H1 (cell line): ENCODE results near the gene EGR1. TPM values are rescaled to one million over a fixed set of nuclear protein-coding genes. Genes with fewer than 3 reads are reported as not detected.

Experiments used
- CTCF ChIA-PET: fragments of 300-600 bp; sonication (Branson Sonifier 250); formaldehyde crosslinking; loops from one replicate; lab custom pipeline; 2021; ENCODE audit not compliant: partially characterized antibody; lab: Charles Lee
- POLR2A ChIA-PET: fragments of 300-600 bp; sonication (Branson Sonifier 250); formaldehyde crosslinking; loops from one replicate; lab custom pipeline; 2021; ENCODE audit warnings: inconsistent platforms; ENCODE audit not compliant: partially characterized antibody; lab: Charles Lee
- DNase-seq, 2 experiments: peaks; one replicate each; pipeline versions ENCODE4 v3.0.0 to v3.0.0-alpha.2; 2010 to 2022; ENCODE audit warnings: low spot score in 2 of 2, low read depth in 1 of 2, mixed read lengths in 1 of 2
- FAIRE-seq: peaks from 2 replicates; lab custom pipeline; 2011; peaks lifted over from hg19 to GRCh38; lab: Jason Lieb, UNC
- H2AFZ ChIP-seq: 2 replicates; pipeline ENCODE4 v1.8.1; 2012; ENCODE audit warnings: low read length, inconsistent platforms
- H2AK5ac ChIP-seq: 2 replicates; pipeline ENCODE4 v1.6.1; 2013; ENCODE audit warnings: low read depth, low read length
- H2BK120ac ChIP-seq: replicated peaks from 2 replicates; pipeline ENCODE3; 2013; ENCODE audit warnings: low read depth, low read length, inconsistent platforms
- H2BK12ac ChIP-seq: 2 replicates; pipeline ENCODE4 v1.6.1; 2013; ENCODE audit warnings: low read depth, low read length
- H2BK15ac ChIP-seq: 2 replicates; pipeline ENCODE4 v1.6.1; 2013; ENCODE audit warnings: low read length
- H2BK20ac ChIP-seq: 2 replicates; pipeline ENCODE4 v1.6.1; 2013; ENCODE audit warnings: low read length
- H2BK5ac ChIP-seq: 2 replicates; pipeline ENCODE4 v1.6.1; 2013; ENCODE audit warnings: low read depth, low read length
- H3K14ac ChIP-seq: 2 replicates; pipeline ENCODE4 v1.6.1; 2013; ENCODE audit warnings: inconsistent platforms; ENCODE audit not compliant: insufficient read length
- H3K18ac ChIP-seq: 2 replicates; pipeline ENCODE4 v1.6.1; 2013; ENCODE audit warnings: low read length; ENCODE audit errors: extremely low read depth
- H3K23ac ChIP-seq: 2 replicates; pipeline ENCODE4 v1.6.1; 2013; ENCODE audit warnings: inconsistent platforms; ENCODE audit not compliant: insufficient read length
- H3K23me2 ChIP-seq: 2 replicates; pipeline ENCODE4 v1.6.1; 2013; ENCODE audit warnings: low read depth, low read length
- H3K27ac ChIP-seq: 2 replicates; pipeline ENCODE4 v1.6.1; 2011; ENCODE audit warnings: low read depth, low read length, inconsistent platforms
- H3K27me3 ChIP-seq, 4 experiments: replicated peaks in 1 of 4; 1 replicate in 1 of 4; 2 replicates in 3 of 4; pipeline versions ENCODE4 v1.6.1 to v1.8.1; 2011 to 2013; ENCODE audit warnings: low read length in 3 of 4, mild to moderate bottlenecking in 3 of 4, inconsistent platforms in 2 of 4, mixed read lengths in 2 of 4, moderate library complexity in 1 of 4; ENCODE audit not compliant: control insufficient read depth in 3 of 4, insufficient read depth in 3 of 4; ENCODE audit errors: extremely low read depth in 1 of 4
- H3K36me3 ChIP-seq, 4 experiments: 2 replicates each; pipeline versions ENCODE4 v1.6.1 to v1.8.1; 2011 to 2013; ENCODE audit warnings: mild to moderate bottlenecking in 4 of 4, low read length in 3 of 4, moderate library complexity in 2 of 4, control low read depth in 1 of 4, inconsistent platforms in 1 of 4; ENCODE audit not compliant: insufficient read depth in 4 of 4, control insufficient read depth in 2 of 4
- H3K4ac ChIP-seq: replicated peaks from 2 replicates; pipeline ENCODE3; 2013; ENCODE audit warnings: low read length, low read depth, mixed read lengths, inconsistent platforms; ENCODE audit not compliant: insufficient read length
- H3K4me1 ChIP-seq, 4 experiments: replicated peaks in 1 of 4; 1 replicate in 1 of 4; 2 replicates in 3 of 4; pipeline versions ENCODE4 v1.6.1 to v1.8.1; 2011 to 2013; ENCODE audit warnings: low read length in 3 of 4, inconsistent platforms in 2 of 4, mixed read lengths in 1 of 4; ENCODE audit not compliant: insufficient read depth in 4 of 4, control insufficient read depth in 3 of 4
- H3K4me2 ChIP-seq, 2 experiments: 2 replicates each; pipeline versions ENCODE4 v1.6.1 to v1.8.1; 2011 to 2013; ENCODE audit warnings: low read depth in 2 of 2, low read length in 2 of 2, control low read depth in 1 of 2, inconsistent platforms in 1 of 2, mild to moderate bottlenecking in 1 of 2; ENCODE audit not compliant: insufficient read depth in 1 of 2
- H3K4me3 ChIP-seq, 4 experiments: fragments of 200-600, 300-600 bp in 1 of 4; sonication (generic), shearing (Covaris generic), sonication (Bioruptor Twin) in 1 of 4; 2 replicates each; pipeline versions ENCODE4 v1.5.1 to v1.8.1; 2011 to 2016; ENCODE audit warnings: low read length in 4 of 4, low read depth in 3 of 4, control low read depth in 2 of 4, inconsistent platforms in 2 of 4, mild to moderate bottlenecking in 2 of 4, mixed read lengths in 1 of 4, moderate library complexity in 1 of 4; ENCODE audit not compliant: insufficient read depth in 2 of 4; ENCODE audit errors: extremely low read depth in 1 of 4
- H3K56ac ChIP-seq: replicated peaks from 2 replicates; pipeline ENCODE3; 2013; ENCODE audit warnings: low read depth, mild to moderate bottlenecking, mixed read lengths, low read length, inconsistent platforms; ENCODE audit not compliant: insufficient read length
- H3K79me1 ChIP-seq: 2 replicates; pipeline ENCODE4 v1.6.1; 2013; ENCODE audit warnings: low read depth, low read length, control low read depth
- H3K79me2 ChIP-seq, 2 experiments: 2 replicates each; pipeline versions ENCODE4 v1.6.1 to v1.8.1; 2012 to 2013; ENCODE audit warnings: low read length in 2 of 2, mild to moderate bottlenecking in 2 of 2, inconsistent platforms in 1 of 2; ENCODE audit not compliant: insufficient read depth in 2 of 2, control insufficient read depth in 1 of 2
- H3K9ac ChIP-seq, 4 experiments: replicated peaks in 1 of 4; 1 replicate in 1 of 4; 2 replicates in 3 of 4; pipeline versions ENCODE4 v1.6.1 to v1.8.1; 2011 to 2013; ENCODE audit warnings: low read depth in 3 of 4, low read length in 3 of 4, control low read depth in 2 of 4, mild to moderate bottlenecking in 2 of 4, moderate library complexity in 2 of 4, inconsistent platforms in 1 of 4; ENCODE audit errors: extremely low read depth in 1 of 4
- H3K9me3 ChIP-seq, 2 experiments: 2 replicates each; pipeline versions ENCODE4 v1.6.1 to v1.8.1; 2012 to 2013; ENCODE audit warnings: mild to moderate bottlenecking in 2 of 2, moderate library complexity in 2 of 2, control low read depth in 1 of 2, inconsistent platforms in 1 of 2, low read depth in 1 of 2, low read length in 1 of 2, mixed read lengths in 1 of 2; ENCODE audit not compliant: insufficient read depth in 2 of 2
- H4K20me1 ChIP-seq, 2 experiments: replicated peaks in 1 of 2; 2 replicates each; pipeline versions ENCODE3 to v1.8.1; 2011 to 2013; ENCODE audit warnings: inconsistent platforms in 2 of 2, low read length in 2 of 2, mild to moderate bottlenecking in 1 of 2; ENCODE audit not compliant: insufficient read depth in 2 of 2, control insufficient read depth in 1 of 2
- H4K5ac ChIP-seq: 2 replicates; pipeline ENCODE4 v1.6.1; 2013; ENCODE audit warnings: low read length, low read depth, mixed read lengths, inconsistent platforms; ENCODE audit not compliant: insufficient read length
- H4K8ac ChIP-seq: 2 replicates; pipeline ENCODE4 v1.8.0; 2013; ENCODE audit warnings: mild to moderate bottlenecking, moderate library complexity, low read length, inconsistent platforms; ENCODE audit not compliant: insufficient read depth; ENCODE audit errors: extremely low read depth
- H4K91ac ChIP-seq: replicated peaks from 2 replicates; pipeline ENCODE3; 2013; ENCODE audit warnings: low read length, mixed read lengths, inconsistent platforms; ENCODE audit not compliant: insufficient read length
- FOSL1 ChIP-seq: IDR thresholded peaks from 2 replicates; pipeline ENCODE4 v1.6.1; 2011; ENCODE audit warnings: mild to moderate bottlenecking, low read depth, low read length, moderate library complexity; ENCODE audit not compliant: insufficient read depth
- SIRT6 ChIP-seq: IDR thresholded peaks from one replicate; pipeline ENCODE4 v1.7.1; 2012; ENCODE audit warnings: low read length, inconsistent platforms
- TBP ChIP-seq: IDR thresholded peaks from 2 replicates; pipeline ENCODE4 v1.6.1; 2011; ENCODE audit warnings: low read depth, low read length, improper control_type of control experiment
- WGBS, 2 experiments: shearing (Covaris generic) in 1 of 2; methylation state at CpG; one replicate each; pipeline versions ENCODE4 v1.1.6 to v1.1.7; 2013 to 2015; ENCODE audit warnings: low lambda C conversion rate in 2 of 2, mixed read lengths in 2 of 2, inconsistent platforms in 1 of 2, low coverage in 1 of 2, missing lambda C conversion rate in 1 of 2; ENCODE audit not compliant: insufficient replicate concordance in 2 of 2, insufficient coverage in 1 of 2, insufficient read length in 1 of 2; ENCODE audit errors: extremely low coverage in 1 of 2, missing lambda C conversion rate in 1 of 2; 5-methylcytosine and 5-hydroxymethylcytosine counted together
- polyA plus RNA-seq, 7 experiments: library from polyadenylated mRNA; depleted of rRNA in 3 of 7; stranded (reverse) in 5 of 7; unstranded in 2 of 7; fragments of >200 nt in 5 of 7; fragments of 200-250 nt in 2 of 7; gene quantifications; 1 replicate in 5 of 7; 2 replicates in 1 of 7; 4 replicates in 1 of 7; pipeline versions ENCODE4 v1.2.1 to v1.2.3, GENCODE V29; 2011 to 2013; ENCODE audit warnings: missing spikeins in 2 of 7, mixed read lengths in 2 of 7
- total RNA-seq: library from RNA; stranded (reverse); fragmentation: NEBNext Ultra II Directional; extraction: Animal tissue kit (Norgen Biotek cat#: 25700); gene quantifications from 2 replicates; pipeline ENCODE4 v1.2.1, GENCODE V29; 2021
- TF ChIP-seq, protein P1 (sequence below), 3 experiments: IDR thresholded peaks; 1 replicate in 2 of 3; 2 replicates in 1 of 3; pipeline versions ENCODE4 v1.5.1 to v1.6.1; 2011; ENCODE audit warnings: low read length in 3 of 3, mild to moderate bottlenecking in 3 of 3, inconsistent platforms in 2 of 3, low read depth in 1 of 3, moderate library complexity in 1 of 3; ENCODE audit not compliant: insufficient read depth in 1 of 3; ENCODE audit errors: control extremely low read depth in 1 of 3

Gene EGR1
- total and polyA plus RNA-seq, 2 of the 8 experiments (the other 6 are each of a cell fraction or from before 2014, with no cell fraction given): 16.2 to 35.5 TPM

DNA sequence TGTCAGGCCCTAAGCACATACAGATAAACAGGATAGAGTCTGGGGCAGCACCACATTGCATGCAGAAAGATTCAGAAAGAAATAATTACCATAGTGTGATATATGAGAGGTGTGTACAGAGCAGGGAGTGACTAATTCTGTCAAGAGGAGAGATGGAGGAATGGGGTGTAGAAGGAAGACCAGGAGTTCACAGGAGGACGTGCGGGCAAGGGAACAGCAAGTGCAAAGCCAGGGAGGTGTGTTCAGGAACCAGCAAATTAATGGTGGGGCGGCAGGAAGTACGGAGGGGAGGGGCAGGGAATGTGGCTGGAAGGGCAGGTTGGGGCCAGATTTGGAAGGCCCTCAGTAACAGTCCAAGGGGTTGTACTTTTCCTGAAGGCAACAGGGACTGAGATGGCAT lies 17.4 kb downstream of the EGR1 start:
- WGBS, 2 experiments: 84% methylated on average over 4 of the region's 4 CpGs; no CpG with 5 or more reads in 1 of the 2 experiments
- H3K14ac ChIP-seq: no peak overlapping the region
- H4K20me1 ChIP-seq: no peaks in the 10 kb centered on the region
- no peaks in the 10 kb centered on the region for H3K79me2 ChIP-seq
- FAIRE-seq (no peak), DNase-seq (no peak)
- H2BK5ac ChIP-seq: no peak overlapping the region
- no peak overlapping the region for H2AFZ ChIP-seq
- H3K23ac ChIP-seq: no peak overlapping the region
- no peak overlapping the region; the same call in 1 of the 2 replicates for H3K18ac ChIP-seq
- H3K9ac ChIP-seq: no peak overlapping the region
- H4K5ac ChIP-seq: no peak overlapping the region
- no peaks in the 10 kb centered on the region for H3K79me1 ChIP-seq
- no peak overlapping the region for H3K56ac ChIP-seq
- H2BK12ac ChIP-seq: no peak overlapping the region
- no peak overlapping the region for H4K91ac ChIP-seq
- H3K4me3 ChIP-seq: no peak overlapping the region
- H3K4me1 ChIP-seq: no peaks in the 10 kb centered on the region
- H4K8ac ChIP-seq: no peak overlapping the region
- no peak overlapping the region for H2BK120ac ChIP-seq
- ChIA-PET CTCF (interaction anchor here (0.7 to 5.0 kb wide), 7 partner anchors 10 to 130 kb away, joined by 3 to 34 read pairs (median 3); partner anchors contain the start of genes EGR1 and KDM3B), POLR2A (interaction anchor here (0.8 to 1.7 kb wide), 3 partner anchors 10 to 17 kb away, joined by 3 to 5 read pairs (median 4); partner anchors contain the start of gene EGR1)
- no peak overlapping the region for H3K27ac ChIP-seq
- TF ChIP-seq, protein P1, sequence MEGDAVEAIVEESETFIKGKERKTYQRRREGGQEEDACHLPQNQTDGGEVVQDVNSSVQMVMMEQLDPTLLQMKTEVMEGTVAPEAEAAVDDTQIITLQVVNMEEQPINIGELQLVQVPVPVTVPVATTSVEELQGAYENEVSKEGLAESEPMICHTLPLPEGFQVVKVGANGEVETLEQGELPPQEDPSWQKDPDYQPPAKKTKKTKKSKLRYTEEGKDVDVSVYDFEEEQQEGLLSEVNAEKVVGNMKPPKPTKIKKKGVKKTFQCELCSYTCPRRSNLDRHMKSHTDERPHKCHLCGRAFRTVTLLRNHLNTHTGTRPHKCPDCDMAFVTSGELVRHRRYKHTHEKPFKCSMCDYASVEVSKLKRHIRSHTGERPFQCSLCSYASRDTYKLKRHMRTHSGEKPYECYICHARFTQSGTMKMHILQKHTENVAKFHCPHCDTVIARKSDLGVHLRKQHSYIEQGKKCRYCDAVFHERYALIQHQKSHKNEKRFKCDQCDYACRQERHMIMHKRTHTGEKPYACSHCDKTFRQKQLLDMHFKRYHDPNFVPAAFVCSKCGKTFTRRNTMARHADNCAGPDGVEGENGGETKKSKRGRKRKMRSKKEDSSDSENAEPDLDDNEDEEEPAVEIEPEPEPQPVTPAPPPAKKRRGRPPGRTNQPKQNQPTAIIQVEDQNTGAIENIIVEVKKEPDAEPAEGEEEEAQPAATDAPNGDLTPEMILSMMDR (IDR thresholded peaks at IDR 0.05; ENCODE audit: control extremely low read depth in 1 of 3, insufficient read depth in 1 of 3, low read depth in 1 of 3, low read length in 3 of 3): no peak
- TF ChIP-seq FOSL1 (no peak), TBP (no peak), SIRT6 (no peak)
- H3K23me2 ChIP-seq: no peaks in the 10 kb centered on the region; the same call in 1 of the 2 replicates
- no peaks in the 10 kb centered on the region for H3K9me3 ChIP-seq
- H2BK15ac ChIP-seq: no peak overlapping the region
- H3K4me2 ChIP-seq: no peak overlapping the region
- no peak overlapping the region for H2AK5ac ChIP-seq
- H2BK20ac ChIP-seq: 0 out of 2 replicates have a peak overlapping the region, but pooled peaks have one; percentile 72
- no peaks in the 10 kb centered on the region for H3K36me3 ChIP-seq
- H3K27me3 ChIP-seq: no peaks in the 10 kb centered on the region
- no peak overlapping the region for H3K4ac ChIP-seq
